WERI-Rb-1 (cell line): ENCODE measurements around the gene CCNL2.
A peak's percentile ranks its signal among the peaks of the same experiment; 100 is the strongest.

Experiments used
- DNase-seq: peaks from one replicate; pipeline ENCODE4 v3.0.0-alpha.2; 2020
- H3K27ac ChIP-seq: fragments of 250-450 bp; sonication (Bioruptor Pico); 2 replicates; pipeline ENCODE4 v1.5.1; 2020; ENCODE audit warnings: mild to moderate bottlenecking, moderate library complexity
- H3K27me3 ChIP-seq: fragments of 250-450 bp; sonication (Bioruptor Pico); 2 replicates; pipeline ENCODE4 v1.5.1; 2021; ENCODE audit warnings: mild to moderate bottlenecking, low read depth, moderate library complexity; ENCODE audit not compliant: insufficient read depth, severe bottlenecking
- H3K36me3 ChIP-seq: fragments of 250-450 bp; sonication (Bioruptor Pico); 2 replicates; pipeline ENCODE4 v1.5.1; 2020; ENCODE audit warnings: mild to moderate bottlenecking, moderate library complexity
- H3K4me3 ChIP-seq: 2 replicates; pipeline ENCODE4 v1.5.1; 2011; ENCODE audit warnings: low read depth, mild to moderate bottlenecking, control low read depth, low read length
- H3K9me3 ChIP-seq: fragments of 250-450 bp; sonication (Bioruptor Pico); 2 replicates; pipeline ENCODE4 v1.5.1; 2021; ENCODE audit warnings: mild to moderate bottlenecking, moderate library complexity; ENCODE audit not compliant: severe bottlenecking
- TF ChIP-seq, protein P1 (sequence below): IDR thresholded peaks from 2 replicates; pipeline ENCODE4 v1.5.1; 2011; ENCODE audit warnings: low read depth, mild to moderate bottlenecking, control low read depth, inconsistent platforms, low read length

Gene CCNL2

GRCh38 chr1:1347663-1348419, 51.3 kb downstream of the CCNL2 start:
- peak overlapping the region; percentile 80 for H3K27ac ChIP-seq
- peak; percentile 85 for DNase-seq

GRCh38 chr1:1347026-1347595, 52.0 kb downstream of the CCNL2 start:
- no peaks in the 10 kb centered on the region for H3K9me3 ChIP-seq
- peak overlapping the region; percentile 80 for H3K27ac ChIP-seq
- no peak for DNase-seq
- TF ChIP-seq, protein P1, sequence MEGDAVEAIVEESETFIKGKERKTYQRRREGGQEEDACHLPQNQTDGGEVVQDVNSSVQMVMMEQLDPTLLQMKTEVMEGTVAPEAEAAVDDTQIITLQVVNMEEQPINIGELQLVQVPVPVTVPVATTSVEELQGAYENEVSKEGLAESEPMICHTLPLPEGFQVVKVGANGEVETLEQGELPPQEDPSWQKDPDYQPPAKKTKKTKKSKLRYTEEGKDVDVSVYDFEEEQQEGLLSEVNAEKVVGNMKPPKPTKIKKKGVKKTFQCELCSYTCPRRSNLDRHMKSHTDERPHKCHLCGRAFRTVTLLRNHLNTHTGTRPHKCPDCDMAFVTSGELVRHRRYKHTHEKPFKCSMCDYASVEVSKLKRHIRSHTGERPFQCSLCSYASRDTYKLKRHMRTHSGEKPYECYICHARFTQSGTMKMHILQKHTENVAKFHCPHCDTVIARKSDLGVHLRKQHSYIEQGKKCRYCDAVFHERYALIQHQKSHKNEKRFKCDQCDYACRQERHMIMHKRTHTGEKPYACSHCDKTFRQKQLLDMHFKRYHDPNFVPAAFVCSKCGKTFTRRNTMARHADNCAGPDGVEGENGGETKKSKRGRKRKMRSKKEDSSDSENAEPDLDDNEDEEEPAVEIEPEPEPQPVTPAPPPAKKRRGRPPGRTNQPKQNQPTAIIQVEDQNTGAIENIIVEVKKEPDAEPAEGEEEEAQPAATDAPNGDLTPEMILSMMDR: no peak
- H3K27me3 ChIP-seq: no peaks in the 10 kb centered on the region
- H3K36me3 ChIP-seq: peaks cover 16% of the 10 kb centered on the region
- no peak overlapping the region for H3K4me3 ChIP-seq

More at GRCh38 chr1:1347663-1348419, 51.3 kb downstream of the CCNL2 start:
- Histone ChIP-seq H3K9me3 (no peaks in the 10 kb centered on the region), H3K27me3 (no peaks in the 10 kb centered on the region), H3K4me3 (peak overlapping the region; percentile 67), H3K36me3 (peaks cover 20% of the 10 kb centered on the region)
- TF ChIP-seq, protein P1: no peak

DNA sequence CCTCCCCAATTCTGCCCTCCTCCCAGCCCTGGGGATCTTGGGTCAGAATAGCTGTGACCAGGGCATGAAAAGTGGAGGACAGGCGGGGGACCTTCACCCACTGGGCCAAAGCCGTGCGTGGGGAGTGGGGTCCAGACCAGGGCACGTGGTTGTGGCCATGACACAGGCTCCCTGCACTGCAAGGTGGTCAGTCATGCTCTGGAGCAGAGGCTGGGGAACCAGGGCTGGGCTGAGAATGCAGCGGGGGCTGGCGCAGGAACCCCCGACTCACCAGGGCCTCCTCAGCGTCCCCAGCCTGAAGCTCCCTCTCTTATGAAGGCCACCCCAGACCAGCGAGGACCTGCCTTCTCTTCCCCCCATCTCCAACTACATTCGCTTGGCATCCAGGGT, 52.6 kb downstream of the CCNL2 start:
- H3K9me3 ChIP-seq: no peaks in the 10 kb centered on the region
- peaks cover 21% of the 10 kb centered on the region for H3K36me3 ChIP-seq
- H3K27ac ChIP-seq: no peak overlapping the region
- TF ChIP-seq, protein P1: no peak
- no peaks in the 10 kb centered on the region for H3K27me3 ChIP-seq
- no peak overlapping the region for H3K4me3 ChIP-seq
- DNase-seq: no peak

DNA sequence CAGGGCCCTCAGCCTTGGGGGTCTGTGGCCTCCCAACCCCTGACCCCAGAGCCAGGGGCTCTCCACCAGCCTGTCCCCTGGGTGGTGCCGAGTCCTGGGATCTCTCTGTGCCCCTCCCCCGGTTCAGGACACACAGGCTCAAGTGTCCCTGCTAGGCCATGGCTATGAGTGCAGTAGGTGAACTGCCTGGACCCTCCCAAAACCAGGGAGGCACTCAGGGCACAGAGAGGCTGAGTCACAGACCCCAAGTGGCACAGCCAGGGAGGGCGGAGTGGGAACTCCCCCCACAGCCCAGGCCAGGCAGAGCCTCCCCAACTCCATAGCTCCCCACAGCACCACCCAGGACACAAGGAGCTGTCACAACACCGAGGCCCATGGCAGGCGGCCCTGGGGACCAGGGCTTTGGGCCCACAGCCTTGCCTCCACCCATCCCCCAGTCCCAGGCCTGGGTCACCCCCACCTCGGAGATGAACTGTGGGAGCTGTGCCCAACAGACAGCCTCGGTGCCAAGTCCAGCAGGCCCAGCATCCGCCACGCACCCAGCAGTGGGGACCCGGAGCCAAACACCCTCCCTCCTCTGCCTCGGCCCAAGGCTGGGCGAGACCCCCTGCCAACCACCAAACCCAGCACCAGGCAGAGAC, 53.2 kb downstream of the CCNL2 start:
- TF ChIP-seq, protein P1: no peak
- Histone ChIP-seq H3K9me3 (no peaks in the 10 kb centered on the region), H3K36me3 (peaks cover 26% of the 10 kb centered on the region), H3K27me3 (no peaks in the 10 kb centered on the region), H3K4me3 (no peak overlapping the region), H3K27ac (no peak overlapping the region; the same call in 1 of the 2 replicates)
- DNase-seq: no peak

DNA sequence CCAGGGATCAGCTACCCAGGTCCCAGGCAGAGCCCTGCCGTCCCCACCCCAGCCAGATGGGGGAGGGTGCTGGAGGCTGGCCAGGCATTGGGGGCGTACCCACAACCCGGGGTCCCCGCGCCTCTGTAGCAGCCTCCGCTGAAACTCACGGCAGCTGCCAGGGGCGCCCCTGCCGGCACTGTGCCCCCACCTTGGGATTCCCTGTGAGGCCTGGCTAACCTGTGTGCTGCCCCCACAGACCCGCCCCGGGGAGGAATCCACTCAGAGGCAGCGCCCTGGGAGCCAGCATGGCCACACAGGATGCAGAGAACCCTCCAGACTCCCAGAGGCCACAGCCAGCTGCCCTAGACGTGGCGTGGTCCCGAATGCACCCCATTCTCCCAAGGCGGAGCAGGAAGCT, 53.8 kb downstream of the CCNL2 start:
- Histone ChIP-seq H3K36me3 (peaks cover 29% of the 10 kb centered on the region), H3K27me3 (no peaks in the 10 kb centered on the region), H3K4me3 (no peak overlapping the region), H3K27ac (peak overlapping the region; percentile 42), H3K9me3 (no peaks in the 10 kb centered on the region)
- no peak for DNase-seq
- TF ChIP-seq, protein P1: no peak
